Urothelium cell line (cell line): Measurements from ENCODE around the gene ANKRD13D.

Experiments used
- DNase-seq: peaks from one replicate; pipeline ENCODE4 v3.0.0; 2011; ENCODE audit warnings: low spot score, mixed read lengths
- FAIRE-seq: peaks from 2 replicates; lab custom pipeline; 2011; peaks lifted over from hg19 to GRCh38; lab: Jason Lieb, UNC

The ANKRD13D gene

DNA sequence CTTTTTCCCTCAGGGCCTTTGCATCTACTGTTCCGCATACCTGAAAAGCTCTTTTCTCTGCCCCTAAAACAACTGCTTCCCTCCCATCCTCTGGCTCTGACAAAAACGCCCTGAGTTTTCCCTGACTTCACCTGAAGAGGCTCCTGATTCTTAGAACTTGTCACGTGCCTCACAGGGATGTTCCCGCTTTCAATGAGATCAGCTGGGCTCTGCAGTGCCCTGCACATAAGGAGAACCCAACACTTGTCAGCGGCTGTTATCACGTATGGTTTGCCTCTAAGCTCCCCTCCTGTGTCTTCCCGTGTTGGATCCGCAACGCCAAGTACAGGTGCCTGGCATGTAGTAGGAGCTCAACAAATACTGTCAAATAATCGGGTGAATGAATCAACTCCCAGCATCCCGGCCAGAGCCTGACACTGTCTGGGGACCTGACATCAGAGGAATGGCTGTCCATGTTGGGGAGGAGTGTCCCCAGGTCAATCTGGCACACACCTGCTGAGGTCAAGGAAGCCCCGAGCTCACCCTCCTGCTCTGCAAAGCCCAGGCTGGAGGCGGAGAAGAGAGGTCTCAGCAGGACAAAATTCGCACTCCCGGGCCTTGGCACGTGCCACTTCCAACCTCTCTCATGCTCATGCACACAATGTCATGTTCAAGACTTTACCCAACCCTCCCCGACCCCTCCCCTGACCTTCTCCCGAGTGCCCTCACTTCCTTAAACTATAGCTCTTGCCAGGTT is 27.0 kb upstream of the ANKRD13D start:
- no peak for FAIRE-seq
- no peak for DNase-seq

DNA sequence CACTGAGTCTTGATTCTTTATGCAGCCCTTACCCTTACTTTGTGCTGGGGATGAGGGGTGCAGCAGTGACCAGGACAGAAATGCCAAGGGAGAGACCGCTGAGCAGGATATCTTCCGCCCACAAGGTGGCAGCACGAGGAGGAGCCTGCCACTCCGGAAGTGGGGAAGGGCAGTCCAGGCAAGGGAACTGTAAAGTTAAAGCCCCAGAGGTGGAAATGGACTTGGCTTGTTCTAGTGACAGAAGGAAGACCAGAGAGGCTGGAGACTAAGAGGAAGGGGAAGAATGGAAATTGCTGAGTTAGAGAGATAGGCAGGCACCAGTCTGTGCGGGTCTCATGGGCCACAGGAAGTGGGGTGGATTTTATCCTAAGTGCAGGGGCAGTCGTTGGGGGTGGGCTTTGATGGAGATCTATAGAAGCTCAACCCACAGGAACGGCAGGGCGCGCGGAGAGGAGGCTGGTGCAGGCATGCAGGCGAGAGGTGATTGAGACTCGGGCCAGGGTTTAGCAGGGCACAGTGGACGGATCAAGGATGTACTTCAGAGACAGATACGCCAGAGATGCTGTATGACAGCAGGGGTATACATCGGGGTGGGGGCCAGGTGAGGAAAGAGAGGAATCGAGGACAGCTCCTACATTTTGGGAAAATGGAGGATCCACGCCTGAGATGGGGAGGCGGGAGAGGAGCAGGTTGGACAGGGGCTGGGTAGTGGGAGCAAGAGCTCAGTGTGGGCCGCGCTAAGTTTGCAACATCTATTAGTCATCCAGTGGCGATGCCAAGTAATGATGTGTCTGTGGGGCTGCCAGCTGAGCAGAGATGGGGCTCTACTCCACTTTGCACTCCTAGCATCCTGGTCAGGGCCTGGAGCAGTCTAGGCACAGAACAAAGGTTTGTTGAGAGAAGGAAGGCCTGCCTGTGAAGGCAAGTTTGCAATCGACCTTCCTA is 26.1 kb upstream of the ANKRD13D start:
- no peak for FAIRE-seq
- DNase-seq: peak; percentile 89

DNA sequence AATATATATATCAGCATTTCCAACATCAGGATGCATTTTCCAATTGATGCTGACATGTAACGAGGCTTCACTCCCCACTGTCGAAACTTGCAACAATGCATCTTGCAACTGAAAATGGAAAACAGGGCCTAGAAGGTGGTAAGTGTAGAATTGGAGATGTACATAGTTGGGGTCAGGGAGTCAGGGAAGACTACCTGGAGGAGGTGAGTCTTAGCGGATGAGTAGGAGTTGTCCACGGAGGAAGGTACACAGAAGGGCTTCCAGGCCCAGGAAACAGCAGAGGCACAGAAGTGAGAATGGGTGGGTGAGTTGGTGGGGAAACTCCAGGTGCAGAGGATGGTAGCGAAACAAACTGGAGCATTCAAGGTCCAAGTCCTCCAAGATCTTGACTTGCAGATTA is 24.8 kb upstream of the ANKRD13D start:
- DNase-seq (no peak), FAIRE-seq (no peak)

DNA sequence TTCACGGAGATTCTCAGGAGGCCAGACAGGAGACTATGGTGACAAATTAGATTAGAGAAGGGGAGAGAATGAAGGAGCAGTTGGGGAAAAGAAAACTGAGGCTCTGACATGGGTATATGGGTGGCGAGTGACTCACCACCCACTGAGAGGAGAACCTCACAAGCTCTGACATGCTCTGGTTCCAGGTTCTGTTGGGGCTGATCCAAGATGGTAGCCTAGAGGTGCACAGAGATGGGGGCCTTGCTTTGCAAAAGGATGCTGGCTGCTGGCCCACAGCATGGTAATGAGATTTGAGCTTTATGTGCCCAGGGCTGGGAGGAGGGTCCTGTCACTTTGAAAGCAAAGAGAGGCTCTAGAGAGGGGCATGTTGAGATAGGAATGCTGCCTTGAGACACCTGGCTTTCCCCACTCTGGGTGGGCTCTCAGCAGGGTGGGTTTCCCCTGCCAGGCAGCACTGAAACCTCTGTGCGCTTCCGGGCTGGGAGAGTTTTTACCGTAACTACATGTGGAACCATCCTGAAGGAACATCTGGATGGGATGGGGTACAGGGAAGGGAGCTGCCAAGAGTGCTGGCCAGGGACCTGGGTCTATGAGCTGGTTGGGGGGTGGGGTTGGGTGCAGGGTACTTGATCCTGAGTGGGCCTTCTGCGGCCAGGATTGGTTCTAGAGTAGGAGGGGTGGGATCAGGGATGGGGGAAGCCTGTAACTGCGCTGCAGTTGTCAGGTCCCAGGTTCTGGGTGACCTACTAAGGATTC is 24.0 kb upstream of the ANKRD13D start:
- FAIRE-seq (no peak), DNase-seq (no peak)

DNA sequence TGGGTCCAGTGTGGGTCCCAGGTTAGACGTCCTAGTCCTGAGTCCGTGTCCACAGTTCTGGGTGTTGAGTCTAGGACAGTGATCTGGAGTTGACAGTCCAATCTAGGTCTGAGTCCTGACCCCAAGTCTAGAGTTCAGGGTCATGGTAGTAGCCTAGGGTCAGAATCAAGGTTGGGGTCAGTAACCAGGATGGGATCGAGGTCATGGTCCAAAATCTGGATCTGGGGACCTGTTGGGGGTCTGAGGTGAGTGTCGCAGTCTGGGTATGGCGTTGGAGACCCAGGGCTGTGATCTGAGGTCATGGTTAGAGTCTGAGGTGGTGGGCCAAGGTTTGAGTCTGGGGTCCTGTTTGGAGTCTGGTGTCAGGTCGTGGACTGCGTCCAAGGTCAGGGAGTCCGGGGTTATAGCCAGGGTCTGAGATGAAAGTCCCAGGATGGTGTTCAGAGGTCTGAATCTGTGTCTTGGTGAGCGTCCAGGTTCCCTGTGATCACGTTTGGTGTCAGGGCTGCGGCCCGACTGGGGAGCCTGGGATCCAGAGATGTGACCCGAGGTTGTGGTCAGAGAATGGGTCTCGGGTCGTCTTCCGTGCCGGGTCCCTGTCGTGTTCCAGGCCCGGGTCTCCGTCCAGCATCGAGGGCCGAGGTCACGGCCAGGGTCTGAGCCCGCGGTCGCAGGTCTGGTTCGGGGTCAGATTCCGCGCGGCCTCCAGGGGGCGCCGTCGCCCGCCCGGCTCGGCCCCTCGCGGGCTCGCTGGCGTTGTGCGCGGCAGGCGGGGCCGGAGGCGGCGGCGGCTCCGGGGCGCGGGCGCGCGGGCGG is 23.3 kb upstream of the ANKRD13D start:
- peak; percentile 91 for DNase-seq
- no peak for FAIRE-seq

DNA sequence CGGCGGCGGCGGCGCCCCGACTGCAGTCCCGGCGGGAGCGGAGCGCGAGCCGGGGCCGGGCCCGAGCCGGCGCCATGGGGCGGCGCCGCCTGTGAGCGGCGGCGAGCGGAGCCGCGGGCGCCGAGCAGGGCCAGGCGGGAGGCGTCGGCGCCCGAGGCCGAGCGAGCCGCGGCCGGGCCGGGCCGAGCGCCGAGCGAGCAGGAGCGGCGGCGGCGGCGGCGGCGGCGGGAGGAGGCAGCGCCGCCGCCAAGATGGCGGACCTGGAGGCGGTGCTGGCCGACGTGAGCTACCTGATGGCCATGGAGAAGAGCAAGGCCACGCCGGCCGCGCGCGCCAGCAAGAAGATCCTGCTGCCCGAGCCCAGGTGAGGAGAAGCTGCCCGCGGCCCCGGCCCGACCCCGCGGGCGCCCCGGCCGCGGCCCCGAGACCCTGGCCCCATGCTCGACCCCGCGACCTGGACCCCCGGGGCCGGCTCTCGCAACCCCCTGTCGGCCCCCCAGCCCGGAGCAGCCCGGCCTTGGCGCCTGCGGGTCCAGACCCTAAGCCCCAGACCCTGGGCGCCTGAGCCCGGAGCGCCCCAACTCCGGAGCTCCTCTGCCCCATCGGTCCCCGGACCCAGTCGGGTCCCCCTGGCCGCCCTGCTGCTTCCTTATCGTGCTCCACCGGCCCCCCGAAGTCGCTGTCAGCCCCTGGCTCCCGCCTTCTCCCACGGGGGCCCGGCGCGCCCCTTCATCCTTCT is 22.5 kb upstream of the ANKRD13D start, which contains the start of gene GRK2:
Gene GRK2 (plus strand): TSS at position 25 of the 739 bp plus-strand sequence. CDS start 227 bp downstream, at position 252.
- FAIRE-seq (no peak), DNase-seq (peak; percentile 63)

DNA sequence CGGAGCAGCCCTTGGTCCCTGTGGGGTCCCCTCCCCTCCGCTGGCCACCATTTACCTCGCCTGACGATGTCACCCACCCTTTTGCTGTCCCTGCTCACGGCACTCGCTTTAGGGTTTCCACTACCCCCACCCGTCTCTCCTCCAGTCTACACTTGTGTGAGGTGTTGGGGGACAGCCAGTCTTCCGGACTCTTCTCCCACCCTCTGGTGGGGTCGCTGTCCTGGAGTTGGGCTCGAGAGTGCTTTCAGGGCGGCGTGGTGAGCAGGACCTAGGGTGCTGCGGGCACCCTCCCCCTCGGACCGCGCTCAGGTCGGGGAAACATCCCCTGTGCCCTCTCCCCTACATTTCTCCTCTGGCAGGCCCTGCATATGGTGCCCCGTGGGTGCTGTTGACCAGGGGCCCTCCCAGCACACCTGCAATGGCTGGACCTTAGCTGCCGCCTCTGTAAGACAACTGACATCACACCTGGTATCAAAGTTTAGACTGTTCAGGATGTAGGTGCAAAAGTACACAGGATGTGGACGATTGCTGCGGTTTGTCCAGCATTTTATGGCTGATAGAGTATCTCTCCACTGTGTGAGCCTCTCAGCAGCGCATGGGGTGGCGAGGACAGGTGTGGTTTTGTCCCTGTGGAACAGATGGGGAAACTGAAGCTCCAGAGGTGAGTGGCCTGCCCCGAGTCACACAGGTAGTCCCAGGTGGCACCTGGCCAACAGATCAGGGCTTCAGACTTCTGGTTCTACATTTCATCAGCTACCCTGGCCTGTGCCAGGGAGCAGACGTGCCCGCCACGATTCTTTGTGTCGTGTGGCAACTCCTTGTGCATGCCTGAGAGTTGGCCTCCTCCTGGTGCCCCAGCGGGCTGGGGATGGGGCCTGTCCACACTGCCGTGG is 21.7 kb upstream of the ANKRD13D start:
- DNase-seq (no peak), FAIRE-seq (no peak)

DNA sequence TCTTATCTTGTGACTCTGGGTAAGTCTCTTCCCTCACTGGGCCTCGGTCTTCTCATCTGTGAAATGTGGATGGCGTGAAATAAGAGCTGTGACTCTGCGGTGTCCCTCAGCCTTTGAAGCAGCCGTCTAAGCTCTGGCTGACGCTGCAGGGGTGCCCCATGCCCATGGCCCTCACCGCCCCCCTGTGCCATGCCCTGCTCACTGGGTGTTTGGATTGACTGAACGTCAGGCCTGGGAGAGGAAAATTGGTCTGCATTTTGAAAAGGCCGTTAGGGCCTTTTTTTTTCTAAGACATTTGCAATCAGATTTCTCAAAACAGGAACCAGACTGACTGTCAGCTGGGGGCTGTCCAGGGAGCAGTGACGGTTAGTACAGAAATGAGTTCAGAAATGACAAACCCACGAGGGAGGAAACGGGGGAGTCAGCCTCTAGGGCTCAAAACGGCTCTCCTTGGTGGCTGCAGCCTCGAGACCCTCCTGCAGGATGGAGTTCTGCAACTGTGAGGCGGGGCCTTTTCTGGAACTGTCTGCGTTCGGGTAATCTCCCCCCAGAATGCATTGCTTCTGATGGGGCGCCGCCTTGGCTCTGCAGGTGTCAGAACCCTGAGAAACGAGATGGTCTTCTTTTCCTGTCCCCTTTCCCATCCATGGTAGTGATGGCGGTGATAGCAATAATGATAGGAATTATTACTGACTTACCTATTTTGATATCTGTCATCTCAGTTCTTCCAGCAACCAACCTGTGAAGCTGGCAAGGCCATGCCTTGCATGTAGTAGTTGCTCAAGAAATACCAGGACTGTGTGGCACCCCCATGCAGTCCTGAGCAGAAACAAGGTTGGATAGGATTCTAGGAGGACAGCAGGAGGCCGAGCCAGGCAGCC is 20.8 kb upstream of the ANKRD13D start:
- no peak for DNase-seq
- no peak for FAIRE-seq

DNA sequence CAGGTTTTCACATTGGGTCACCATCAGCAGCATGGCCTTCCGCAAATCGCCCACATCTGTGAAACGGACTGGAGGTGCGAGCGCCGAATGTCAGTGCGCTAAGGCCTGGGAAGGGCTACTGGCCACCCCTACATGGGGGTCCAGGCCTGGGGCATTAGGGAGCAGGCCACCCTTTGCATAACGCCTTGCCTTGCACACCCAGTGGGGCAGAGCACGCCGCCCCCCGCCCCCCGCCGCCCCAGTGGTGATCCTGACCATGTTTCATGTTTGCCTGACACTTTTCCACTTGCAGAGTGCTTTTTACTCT is 20.2 kb upstream of the ANKRD13D start:
- FAIRE-seq: no peak
- no peak for DNase-seq

DNA sequence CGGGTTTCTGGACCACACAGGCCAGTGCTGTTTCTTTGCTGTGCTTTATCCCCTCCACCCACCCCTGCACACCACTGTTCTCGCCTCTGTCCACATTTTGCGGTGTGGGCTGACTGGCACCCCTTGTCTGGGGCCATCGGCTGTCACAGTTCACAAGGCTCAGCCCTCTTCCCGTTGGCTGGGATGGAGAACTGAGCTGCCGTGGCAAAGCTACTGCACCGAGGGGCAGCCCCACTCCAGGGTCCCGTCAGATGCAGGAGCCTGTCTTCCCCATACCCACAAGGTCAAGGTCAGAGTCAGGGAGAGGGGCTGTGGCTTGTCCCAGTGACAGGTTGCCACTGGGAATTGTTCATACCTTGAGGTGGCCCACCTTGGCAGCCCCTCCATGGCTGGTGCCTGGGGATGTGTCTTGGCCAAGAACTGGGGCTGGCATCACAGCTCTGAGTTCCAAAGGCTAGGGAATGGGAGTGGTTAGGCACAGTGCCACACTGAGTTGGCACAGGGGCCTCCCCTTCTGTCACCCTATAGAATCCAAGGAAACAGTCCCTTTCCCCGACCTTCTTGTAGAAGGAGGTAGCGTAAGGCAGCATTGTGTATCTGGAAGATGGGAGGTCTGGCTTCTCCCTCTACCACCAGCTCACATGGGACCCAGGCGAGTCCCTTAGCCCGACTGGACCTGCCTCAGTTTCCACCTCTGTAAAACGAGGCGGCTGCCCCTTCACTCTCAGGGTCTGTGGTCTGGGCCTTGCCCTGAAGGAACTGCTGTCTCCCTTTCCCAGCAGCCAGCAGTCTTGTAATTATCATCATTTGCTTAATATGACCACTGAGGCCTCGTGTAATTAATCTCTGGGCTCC is 19.5 kb upstream of the ANKRD13D start:
- no peak for DNase-seq
- FAIRE-seq: no peak

DNA sequence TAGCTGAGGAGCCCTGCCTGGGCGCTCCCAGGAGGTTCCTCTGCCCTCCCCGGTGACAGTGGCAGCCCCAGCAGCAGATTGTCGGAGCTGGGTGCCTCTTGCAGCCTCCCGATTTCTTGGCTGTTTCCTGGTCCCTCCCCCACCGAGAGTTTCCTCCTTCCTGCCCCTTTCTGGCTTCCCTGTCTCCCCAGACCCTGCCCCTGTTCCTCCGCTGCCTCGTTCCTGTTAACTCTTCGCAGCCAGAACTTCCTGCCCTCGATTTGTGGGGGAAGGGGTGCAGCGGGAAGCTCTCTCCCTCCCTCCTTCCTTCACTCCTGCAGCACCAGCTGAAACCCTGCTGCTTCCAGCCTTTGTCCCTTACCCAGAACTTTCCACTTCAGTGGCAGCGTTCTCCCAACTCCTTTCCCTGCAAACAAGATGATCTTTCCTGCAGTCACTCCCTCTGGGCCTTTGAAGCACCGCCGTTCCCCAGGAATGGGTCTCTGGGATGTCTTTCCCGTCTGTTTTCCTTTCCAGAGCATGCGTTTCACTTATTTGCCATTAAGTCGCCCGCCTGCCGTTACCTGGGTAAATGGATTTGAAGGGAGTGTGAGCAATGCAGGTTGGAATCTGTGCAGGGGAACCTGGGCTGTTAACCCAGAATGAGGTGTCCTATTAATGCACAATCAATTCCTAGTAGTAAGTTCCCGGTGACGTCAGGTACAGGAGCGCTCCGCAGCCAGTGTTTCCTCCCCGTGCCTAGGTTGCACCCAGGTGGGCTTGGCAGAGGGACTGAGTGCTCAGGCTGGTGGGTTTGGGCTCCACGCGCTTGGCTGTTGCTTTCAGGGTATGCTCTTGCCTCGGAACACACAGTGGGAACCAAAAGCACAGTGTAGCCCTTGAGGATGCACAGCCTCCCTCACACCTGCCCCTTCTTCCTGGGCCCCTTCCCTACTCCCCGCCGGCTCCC is 18.6 kb upstream of the ANKRD13D start:
- no peak for FAIRE-seq
- no peak for DNase-seq

DNA sequence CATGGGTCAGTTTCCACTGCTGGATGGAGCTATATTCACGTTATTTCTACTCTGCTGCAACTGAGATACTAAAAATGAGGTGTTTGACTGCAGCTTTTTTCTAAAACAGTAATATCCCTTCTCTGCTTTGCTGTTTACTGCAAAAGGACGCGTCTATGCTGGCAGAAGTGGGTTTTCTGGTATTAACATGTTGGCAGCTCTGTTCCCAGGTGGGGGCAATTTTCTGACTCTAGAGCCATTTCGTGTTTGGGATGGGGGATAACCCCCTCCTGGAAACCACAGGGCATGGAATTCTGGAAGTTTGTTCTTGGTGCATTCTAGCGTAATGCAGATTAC is 17.9 kb upstream of the ANKRD13D start:
- DNase-seq (no peak), FAIRE-seq (no peak)

DNA sequence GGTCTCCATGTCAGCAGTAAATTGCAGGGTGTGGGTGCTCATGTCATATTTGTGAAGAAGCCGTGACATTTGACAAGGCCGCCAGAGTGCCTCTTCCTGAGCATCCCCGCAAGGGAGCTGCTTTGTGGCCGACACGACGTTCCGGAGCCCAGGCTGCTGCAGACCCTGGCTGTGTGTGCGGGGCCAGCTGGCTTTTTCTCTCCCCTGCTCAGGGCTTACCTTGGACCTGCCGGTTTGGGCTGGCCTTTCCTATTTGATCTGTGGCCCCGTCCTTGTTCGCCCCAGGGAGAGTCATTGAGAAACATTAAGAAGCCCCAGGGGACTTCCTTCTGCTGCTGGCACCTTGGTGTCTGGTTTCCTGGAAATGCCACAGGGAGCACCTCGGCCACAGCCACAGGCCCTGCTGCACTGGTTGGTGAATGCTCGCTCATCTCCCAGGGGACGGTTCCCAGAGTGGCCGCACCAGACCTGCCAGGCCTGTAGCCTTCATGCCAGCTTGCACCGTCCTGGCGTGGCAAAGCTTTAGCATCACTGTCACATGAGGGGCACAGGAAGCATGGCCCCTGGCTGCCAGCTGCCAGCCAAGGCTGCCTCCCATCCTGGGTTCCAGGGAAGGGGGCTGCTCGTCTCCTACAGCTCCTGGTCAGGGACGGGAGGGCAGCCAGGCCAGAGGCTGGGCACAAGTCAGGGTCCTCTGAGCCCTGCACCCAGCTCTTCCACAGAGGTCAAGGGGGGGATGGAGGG is 17.4 kb upstream of the ANKRD13D start:
- no peak for DNase-seq

DNA sequence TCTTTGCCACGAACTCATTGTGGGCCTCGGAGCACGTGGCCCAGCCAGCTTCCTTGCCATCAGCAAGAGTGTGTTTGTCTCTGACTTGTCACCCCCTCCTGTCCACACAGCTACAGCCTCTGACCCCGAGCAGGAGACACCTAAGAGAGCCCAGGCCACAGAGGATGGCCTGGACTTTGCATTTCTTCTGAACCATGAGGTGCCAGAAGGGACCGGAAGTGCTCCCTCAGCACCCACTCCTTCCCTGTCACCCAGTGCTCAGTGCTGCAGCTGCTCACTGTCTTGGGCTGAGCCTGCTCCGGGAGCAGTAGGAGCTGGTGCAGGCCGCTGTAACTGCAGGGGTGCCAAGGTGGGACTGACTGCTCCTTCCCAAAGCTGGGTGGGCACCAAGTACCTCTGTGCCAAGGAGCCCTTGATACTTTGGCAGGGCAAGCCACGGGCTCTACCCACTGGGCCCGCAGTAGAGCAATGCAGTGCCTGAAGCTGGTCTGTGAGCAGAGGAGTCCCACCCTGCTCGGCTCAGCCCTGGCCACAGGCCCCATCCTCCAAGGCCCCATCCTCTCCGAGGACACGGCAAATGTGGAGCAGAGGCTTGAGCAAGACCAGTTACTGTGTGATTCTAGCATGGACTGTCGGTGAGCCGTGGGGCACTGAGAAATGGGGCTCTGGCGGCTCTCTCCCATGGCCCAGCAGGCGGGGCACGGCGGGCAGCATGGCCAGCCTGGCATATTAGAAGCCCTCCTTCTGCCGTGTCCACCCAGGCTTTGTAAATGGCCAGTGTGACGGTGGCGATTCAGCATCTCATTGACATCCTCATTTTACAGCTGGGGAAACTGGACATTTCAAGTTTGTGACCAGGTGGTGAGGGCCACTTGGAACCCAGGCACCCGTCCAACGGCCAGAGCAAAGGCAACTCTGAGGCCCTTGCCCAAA is 16.5 kb upstream of the ANKRD13D start:
- DNase-seq: no peak
- FAIRE-seq: no peak

More for the DNA sequence above, 17.4 kb upstream of the ANKRD13D start:
- no peak for FAIRE-seq
